Tibial nerve (tissue), 4 donors: Measurements from ENCODE around the gene SYNE4.

Experiments used
- EP300 ChIP-seq, 2 donors: sonication (generic); formaldehyde crosslinking; IDR thresholded peaks; one replicate each; pipeline ENCODE4 v1.6.1; 2017; ENCODE audit warnings: antibody characterized with exemption in 2 of 2, mild to moderate bottlenecking in 1 of 2
- POLR2A ChIP-seq, 2 donors: fragments of 450-650 bp; IDR thresholded peaks; one replicate each; pipeline ENCODE4 v1.6.1; 2017; ENCODE audit warnings: antibody characterized with exemption in 2 of 2, mild to moderate bottlenecking in 2 of 2, moderate library complexity in 2 of 2
- TF ChIP-seq, protein P1 (sequence below), 5 experiments: fragments of 200-600 bp in 3 of 5; fragments of 450-650 bp in 2 of 5; sonication (generic) in 3 of 5; IDR thresholded peaks; one replicate each; pipeline ENCODE4 v1.5.1; 2016 to 2019; ENCODE audit warnings: antibody characterized with exemption in 5 of 5, mild to moderate bottlenecking in 3 of 5, moderate library complexity in 2 of 5

DNA sequence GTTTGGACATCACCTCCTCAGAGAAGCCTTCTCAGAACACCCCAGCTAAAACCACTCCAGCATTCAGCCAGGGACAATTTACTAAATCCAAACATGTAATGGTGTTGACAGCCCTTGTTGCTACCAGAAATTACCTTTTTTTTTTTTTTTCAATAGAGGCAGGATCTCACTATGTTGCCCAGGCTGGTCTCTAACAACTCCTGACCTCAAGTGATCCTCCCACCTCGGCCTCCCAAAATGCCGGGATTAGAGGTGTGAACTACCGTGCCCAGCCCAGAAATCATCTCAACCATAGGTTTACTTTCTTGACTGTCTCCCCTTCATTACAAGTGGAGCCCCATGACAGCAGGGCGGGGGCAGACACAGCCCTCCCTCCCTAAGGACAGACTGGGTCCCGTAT is 14.8 kb upstream of the SYNE4 start:
- TF ChIP-seq POLR2A (IDR thresholded peaks at IDR 0.05) (no peak), EP300 (IDR thresholded peaks at IDR 0.05) (no peak)
- TF ChIP-seq, protein P1, sequence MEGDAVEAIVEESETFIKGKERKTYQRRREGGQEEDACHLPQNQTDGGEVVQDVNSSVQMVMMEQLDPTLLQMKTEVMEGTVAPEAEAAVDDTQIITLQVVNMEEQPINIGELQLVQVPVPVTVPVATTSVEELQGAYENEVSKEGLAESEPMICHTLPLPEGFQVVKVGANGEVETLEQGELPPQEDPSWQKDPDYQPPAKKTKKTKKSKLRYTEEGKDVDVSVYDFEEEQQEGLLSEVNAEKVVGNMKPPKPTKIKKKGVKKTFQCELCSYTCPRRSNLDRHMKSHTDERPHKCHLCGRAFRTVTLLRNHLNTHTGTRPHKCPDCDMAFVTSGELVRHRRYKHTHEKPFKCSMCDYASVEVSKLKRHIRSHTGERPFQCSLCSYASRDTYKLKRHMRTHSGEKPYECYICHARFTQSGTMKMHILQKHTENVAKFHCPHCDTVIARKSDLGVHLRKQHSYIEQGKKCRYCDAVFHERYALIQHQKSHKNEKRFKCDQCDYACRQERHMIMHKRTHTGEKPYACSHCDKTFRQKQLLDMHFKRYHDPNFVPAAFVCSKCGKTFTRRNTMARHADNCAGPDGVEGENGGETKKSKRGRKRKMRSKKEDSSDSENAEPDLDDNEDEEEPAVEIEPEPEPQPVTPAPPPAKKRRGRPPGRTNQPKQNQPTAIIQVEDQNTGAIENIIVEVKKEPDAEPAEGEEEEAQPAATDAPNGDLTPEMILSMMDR (IDR thresholded peaks at IDR 0.05), result no peak
